Activated naive CD8-positive, alpha-beta T cell (primary cell): Measurements from ENCODE around the gene ATP2A1.
"Not testable (repeated sequence)": the region's sequence is repeated elsewhere in the genome, so short reads cannot be mapped to it uniquely, and the experiment has no call there.

Experiments used
- H3K27ac Mint-ChIP-seq: one replicate; pipeline ENCODE4 v1.8.0; 2021; ENCODE audit warnings: mixed read lengths
- H3K27me3 Mint-ChIP-seq: one replicate; pipeline ENCODE4 v1.8.0; 2021; ENCODE audit warnings: mixed read lengths
- H3K36me3 Mint-ChIP-seq: one replicate; pipeline ENCODE4 v1.8.0; 2021; ENCODE audit warnings: mixed read lengths
- H3K4me1 Mint-ChIP-seq: one replicate; pipeline ENCODE4 v1.8.0; 2021; ENCODE audit warnings: low read depth, mixed read lengths
- H3K4me3 Mint-ChIP-seq: one replicate; pipeline ENCODE4 v1.8.0; 2021; ENCODE audit warnings: mild to moderate bottlenecking, mixed read lengths
- H3K9me3 Mint-ChIP-seq: one replicate; pipeline ENCODE4 v1.8.0; 2021; ENCODE audit warnings: low read depth, mixed read lengths

The ATP2A1 gene

DNA sequence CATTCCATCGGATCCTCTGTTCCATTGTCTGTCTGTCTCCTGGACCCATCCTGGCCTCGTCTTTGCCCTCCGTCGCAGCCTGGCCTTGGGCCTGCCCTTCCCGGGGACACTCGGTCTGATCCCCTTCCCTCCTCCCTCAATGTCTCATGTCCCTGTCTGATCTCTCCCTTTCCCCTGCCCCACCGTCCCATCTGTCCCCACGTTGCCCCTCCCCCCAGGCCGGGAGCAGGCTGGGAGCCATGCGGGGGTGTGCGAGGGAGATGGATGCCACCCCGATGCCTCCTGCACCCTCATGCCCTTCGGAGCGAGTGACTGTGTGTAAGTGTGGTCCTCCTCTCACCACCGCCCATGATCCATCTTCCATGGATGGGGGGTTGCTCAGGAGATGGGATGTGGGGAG lies 5.3 kb upstream of the ATP2A1 start:
- no peaks in the 10 kb centered on the region for H3K4me1 Mint-ChIP-seq
- no peaks in the 10 kb centered on the region for H3K36me3 Mint-ChIP-seq
- no peak overlapping the region for H3K4me3 Mint-ChIP-seq
- no peak overlapping the region for H3K27ac Mint-ChIP-seq
- no peaks in the 10 kb centered on the region for H3K9me3 Mint-ChIP-seq
- H3K27me3 Mint-ChIP-seq = no peaks in the 10 kb centered on the region

GRCh38 chr16:28873543-28874201 lies 4.6 kb upstream of the ATP2A1 start:
- Mint-ChIP-seq H3K4me1 (no peaks in the 10 kb centered on the region), H3K27me3 (no peaks in the 10 kb centered on the region), H3K36me3 (no peaks in the 10 kb centered on the region), H3K4me3 (no peak overlapping the region), H3K9me3 (no peaks in the 10 kb centered on the region), H3K27ac (no peak overlapping the region)

DNA sequence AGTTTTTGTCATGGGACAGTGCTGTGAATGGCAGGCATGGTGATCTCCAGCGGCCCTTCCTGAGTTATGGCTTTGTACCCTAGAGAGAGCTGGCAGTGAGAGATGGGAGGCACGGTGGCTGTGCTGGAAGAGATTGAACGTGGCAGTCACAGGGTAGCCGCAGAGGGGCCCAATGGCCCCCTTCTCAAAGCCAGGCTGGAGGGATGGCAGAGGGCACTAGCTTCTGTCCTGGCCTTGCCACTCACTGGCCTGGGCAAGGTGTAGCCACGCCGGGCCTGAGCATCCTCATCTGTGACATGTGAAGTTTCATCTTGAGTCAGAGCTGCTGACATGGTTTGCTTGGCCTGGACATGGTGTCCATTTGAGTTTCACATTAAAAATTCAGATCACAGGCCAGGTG lies 3.9 kb upstream of the ATP2A1 start:
- Mint-ChIP-seq H3K27me3 (no peaks in the 10 kb centered on the region), H3K36me3 (no peaks in the 10 kb centered on the region), H3K9me3 (no peaks in the 10 kb centered on the region), H3K27ac (no peak overlapping the region), H3K4me1 (peaks cover 4% of the 10 kb centered on the region), H3K4me3 (no peak overlapping the region)

GRCh38 chr16:28875134-28876018 lies 2.9 kb upstream of the ATP2A1 start:
- Mint-ChIP-seq H3K36me3 (no peaks in the 10 kb centered on the region), H3K27ac (no peak overlapping the region), H3K9me3 (no peaks in the 10 kb centered on the region), H3K27me3 (no peaks in the 10 kb centered on the region), H3K4me3 (no peak overlapping the region), H3K4me1 (peaks cover 4% of the 10 kb centered on the region)

DNA sequence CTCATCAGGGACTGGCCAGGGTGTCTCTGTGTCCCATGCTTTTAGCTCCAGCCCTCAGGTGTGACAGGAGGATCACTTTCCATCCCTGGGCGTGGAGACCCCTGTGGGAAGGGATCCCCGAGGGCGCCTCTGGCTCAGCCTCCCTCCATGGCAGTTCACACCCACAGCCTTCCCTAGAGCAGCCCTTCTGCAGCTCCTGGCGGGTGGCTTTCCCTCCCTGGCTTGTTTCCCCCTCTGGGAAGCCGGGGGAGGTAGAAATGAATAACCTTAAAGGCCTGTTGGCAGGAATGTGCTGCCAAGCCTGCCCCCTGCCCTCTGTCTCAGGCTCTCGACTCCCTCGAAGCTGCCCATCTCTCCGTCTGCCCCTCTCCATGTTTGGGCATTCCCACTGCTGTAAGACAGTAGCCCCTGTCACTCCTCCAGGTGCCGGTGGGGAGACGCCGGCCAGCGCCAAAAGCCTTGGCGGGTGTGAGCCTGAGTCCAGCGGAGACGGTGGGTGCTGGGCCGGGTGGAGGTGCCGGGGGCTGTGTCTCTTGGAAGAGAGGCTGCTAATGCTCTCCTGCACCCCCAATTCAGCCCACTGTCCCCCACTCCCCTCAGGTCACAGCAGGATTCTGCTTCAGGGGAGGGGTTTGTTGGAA lies 2.1 kb upstream of the ATP2A1 start:
- peaks cover 5% of the 10 kb centered on the region for H3K27me3 Mint-ChIP-seq
- no peak overlapping the region for H3K27ac Mint-ChIP-seq
- peaks cover 9% of the 10 kb centered on the region for H3K4me1 Mint-ChIP-seq
- H3K9me3 Mint-ChIP-seq = no peaks in the 10 kb centered on the region
- no peak overlapping the region for H3K4me3 Mint-ChIP-seq
- no peaks in the 10 kb centered on the region for H3K36me3 Mint-ChIP-seq

DNA sequence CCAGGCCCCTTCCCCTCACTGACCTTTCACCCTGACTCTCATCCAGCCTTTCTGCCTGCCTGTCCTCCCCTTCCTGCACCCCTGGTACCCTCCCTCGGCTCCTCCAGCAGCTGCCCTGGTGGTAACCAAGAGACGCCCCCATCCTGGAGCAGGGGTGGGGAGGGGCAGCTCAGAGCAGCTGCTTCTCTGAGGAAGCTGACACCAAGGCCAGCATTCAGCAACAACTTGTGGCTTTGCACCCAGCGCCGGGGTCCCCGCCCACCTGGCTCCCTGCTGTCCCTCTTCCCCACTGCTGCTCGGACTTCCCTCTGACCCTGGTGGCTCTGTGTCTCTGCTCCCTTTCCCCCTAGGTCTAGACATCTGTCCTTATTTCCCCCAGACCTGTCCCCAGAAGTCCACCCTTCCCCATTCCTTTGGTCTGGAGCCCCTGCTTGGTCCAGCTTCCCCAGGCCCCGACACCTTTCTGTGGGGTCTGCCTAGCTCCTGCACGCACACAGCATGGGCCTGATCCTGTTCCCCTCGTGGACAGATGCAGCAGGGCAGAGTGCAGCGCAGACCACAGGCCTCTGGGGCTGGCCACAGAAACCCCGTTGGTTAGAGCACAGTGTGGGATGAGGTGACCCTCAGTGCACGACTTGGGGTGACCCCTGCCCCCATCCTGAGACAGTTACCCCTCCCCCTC lies 1.2 kb upstream of the ATP2A1 start:
- Mint-ChIP-seq H3K36me3 (no peaks in the 10 kb centered on the region), H3K9me3 (no peaks in the 10 kb centered on the region), H3K4me3 (no peak overlapping the region), H3K4me1 (peaks cover 9% of the 10 kb centered on the region), H3K27ac (no peak overlapping the region), H3K27me3 (peaks cover 7% of the 10 kb centered on the region)

GRCh38 chr16:28877655-28878000 lies 660 bp upstream of the ATP2A1 start:
- Mint-ChIP-seq H3K27me3 (peaks cover 9% of the 10 kb centered on the region), H3K9me3 (no peaks in the 10 kb centered on the region), H3K27ac (no peak overlapping the region), H3K4me1 (peaks cover 9% of the 10 kb centered on the region), H3K36me3 (no peaks in the 10 kb centered on the region), H3K4me3 (no peak overlapping the region)

DNA sequence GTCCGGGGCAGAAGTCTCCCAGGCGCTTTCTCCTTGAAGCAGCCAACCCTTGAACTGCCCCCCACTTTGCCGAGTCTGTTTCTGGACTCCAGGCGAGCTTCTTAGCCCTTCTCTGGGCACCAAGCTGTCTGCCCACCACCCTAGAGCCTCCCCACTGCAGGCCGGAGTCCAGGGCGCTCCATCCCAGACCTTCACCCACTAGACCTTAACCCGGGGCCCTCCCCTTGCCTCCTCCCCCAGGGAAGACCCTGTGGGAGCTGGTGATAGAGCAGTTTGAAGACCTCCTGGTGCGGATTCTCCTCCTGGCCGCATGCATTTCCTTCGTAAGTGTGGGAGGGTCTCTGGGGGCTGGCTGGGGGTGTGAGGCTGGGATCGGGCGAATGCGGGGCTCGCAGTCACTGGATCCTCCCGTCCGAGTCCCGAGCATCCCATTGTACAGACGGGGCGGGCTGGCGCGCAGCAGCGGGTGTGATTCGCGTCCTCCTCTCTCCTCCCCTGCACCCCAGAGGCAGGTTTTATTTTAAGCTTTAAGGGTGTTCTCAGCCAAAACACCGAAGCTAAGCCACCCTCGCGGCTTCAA lies 1.1 kb downstream of the ATP2A1 start:
- Mint-ChIP-seq H3K27ac (peak overlapping the region; percentile 83), H3K27me3 (peaks cover 10% of the 10 kb centered on the region), H3K9me3 (no peaks in the 10 kb centered on the region), H3K36me3 (no peaks in the 10 kb centered on the region), H3K4me3 (peak overlapping the region; percentile 89), H3K4me1 (peaks cover 9% of the 10 kb centered on the region)

GRCh38 chr16:28879841-28880588 lies 1.7 kb downstream of the ATP2A1 start:
- Mint-ChIP-seq H3K4me3 (peak overlapping the region; percentile 89), H3K36me3 (no peaks in the 10 kb centered on the region), H3K27ac (peak overlapping the region; percentile 28), H3K27me3 (peaks cover 10% of the 10 kb centered on the region), H3K9me3 (no peaks in the 10 kb centered on the region), H3K4me1 (peaks cover 9% of the 10 kb centered on the region)

DNA sequence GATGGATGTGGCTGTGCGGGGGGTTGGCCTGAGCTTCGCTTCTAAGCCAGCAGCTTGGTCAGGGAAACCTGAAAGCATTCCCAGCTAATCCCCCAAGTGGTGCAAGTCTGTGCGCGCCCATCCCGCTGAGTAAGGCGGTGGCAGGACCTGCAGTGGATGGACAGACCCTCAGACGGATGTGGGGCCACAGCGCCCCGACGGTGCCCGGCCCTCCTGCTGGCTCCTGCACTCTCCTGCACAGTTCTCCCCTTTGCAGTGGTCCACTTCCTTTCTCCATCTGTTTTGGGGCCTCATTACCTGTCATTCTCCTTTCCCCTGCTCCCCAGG lies 2.3 kb downstream of the ATP2A1 start:
- peaks cover 10% of the 10 kb centered on the region for H3K27me3 Mint-ChIP-seq
- no peaks in the 10 kb centered on the region for H3K9me3 Mint-ChIP-seq
- no peaks in the 10 kb centered on the region for H3K36me3 Mint-ChIP-seq
- H3K27ac Mint-ChIP-seq = peak overlapping the region; percentile 64
- peak overlapping the region; percentile 89 for H3K4me3 Mint-ChIP-seq
- peaks cover 9% of the 10 kb centered on the region for H3K4me1 Mint-ChIP-seq

GRCh38 chr16:28880955-28881354 lies 2.7 kb downstream of the ATP2A1 start:
- peak overlapping the region; percentile 64 for H3K27ac Mint-ChIP-seq
- H3K9me3 Mint-ChIP-seq = no peaks in the 10 kb centered on the region
- H3K4me1 Mint-ChIP-seq = peaks cover 9% of the 10 kb centered on the region
- H3K27me3 Mint-ChIP-seq = peaks cover 10% of the 10 kb centered on the region
- H3K36me3 Mint-ChIP-seq = no peaks in the 10 kb centered on the region
- H3K4me3 Mint-ChIP-seq = peak overlapping the region; percentile 89

DNA sequence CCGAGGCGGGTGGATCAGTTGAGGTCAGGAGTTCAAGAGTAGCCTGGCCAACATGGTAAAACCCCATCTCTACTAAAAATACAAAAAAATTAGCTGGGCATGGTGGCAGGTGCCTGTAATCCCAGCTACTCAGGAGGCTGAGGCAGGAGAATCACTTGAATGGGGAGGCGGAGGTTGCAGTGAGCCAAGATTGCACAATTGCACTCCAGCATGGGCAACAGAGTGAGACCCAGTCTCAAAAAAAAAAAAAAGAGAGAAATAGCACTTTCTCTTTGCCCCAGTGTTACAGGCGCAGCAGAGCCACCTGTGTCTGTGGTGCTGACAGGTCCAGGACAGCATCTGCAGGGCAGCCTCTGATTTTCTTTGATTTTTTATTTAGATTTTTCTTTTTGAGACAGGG lies 3.3 kb downstream of the ATP2A1 start:
- peaks cover 10% of the 10 kb centered on the region for H3K27me3 Mint-ChIP-seq
- not testable (repeated sequence) for H3K27ac Mint-ChIP-seq, H3K36me3 Mint-ChIP-seq, H3K9me3 Mint-ChIP-seq, H3K4me3 Mint-ChIP-seq, H3K4me1 Mint-ChIP-seq

- H3K4me1 Mint-ChIP-seq = peaks cover 9% of the 10 kb centered on the region
- peaks cover 10% of the 10 kb centered on the region for H3K27me3 Mint-ChIP-seq
- H3K4me3 Mint-ChIP-seq = no peak overlapping the region
- no peak overlapping the region for H3K27ac Mint-ChIP-seq
- H3K36me3 Mint-ChIP-seq = no peaks in the 10 kb centered on the region
- no peaks in the 10 kb centered on the region for H3K9me3 Mint-ChIP-seq
These were observed 4.4 kb downstream of the ATP2A1 start for GRCh38 chr16:28882551-28883160.
